MM.1S (cell line): ENCODE measurements around the gene THRAP3.
A peak's percentile ranks its signal among the peaks of the same experiment; 100 is the strongest.

Source experiments
- EZH2phosphoT487 ChIP-seq: fragments of 300-600 bp; sonication (generic); IDR thresholded peaks from 2 replicates; pipeline ENCODE4 v1.6.1; 2018; ENCODE audit warnings: antibody characterized with exemption, low read length
- TF ChIP-seq, protein P1 (sequence below): fragments of 300-600 bp; sonication (generic); IDR thresholded peaks from 2 replicates; pipeline ENCODE4 v1.5.1; 2016; ENCODE audit warnings: antibody characterized with exemption, low read length, mixed read lengths

DNA sequence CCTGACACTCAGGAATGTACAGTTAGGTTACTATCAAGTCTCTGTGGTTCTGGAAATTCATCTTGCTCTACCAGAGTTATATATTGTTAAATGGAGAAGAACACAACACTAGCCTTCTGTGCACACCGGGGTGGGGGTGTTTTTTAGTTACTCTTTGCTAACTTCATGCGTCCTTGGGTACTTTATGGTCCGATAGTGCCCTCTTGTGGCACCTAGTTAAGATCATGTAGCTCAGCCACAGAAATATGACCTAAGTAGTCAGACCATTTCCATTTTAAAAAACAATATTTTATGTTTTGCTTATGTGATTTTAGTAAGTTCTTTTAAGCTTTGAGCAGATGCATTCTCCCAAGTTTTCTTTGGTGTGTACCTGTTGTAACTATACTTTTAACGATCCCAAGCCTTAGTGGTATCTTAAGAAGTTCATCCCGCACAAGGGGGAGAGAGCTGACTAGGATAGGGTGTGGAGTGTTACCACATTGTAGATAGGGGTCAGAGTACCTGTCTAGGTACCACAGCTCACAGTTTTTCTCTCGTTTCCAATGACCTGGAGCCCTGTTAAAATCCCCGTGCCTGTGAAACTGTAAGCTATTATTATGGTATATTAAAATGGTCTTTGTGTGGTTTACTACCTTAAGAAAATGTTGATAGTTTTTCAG, 61.3 kb downstream of the THRAP3 start:
- TF ChIP-seq, protein P1, sequence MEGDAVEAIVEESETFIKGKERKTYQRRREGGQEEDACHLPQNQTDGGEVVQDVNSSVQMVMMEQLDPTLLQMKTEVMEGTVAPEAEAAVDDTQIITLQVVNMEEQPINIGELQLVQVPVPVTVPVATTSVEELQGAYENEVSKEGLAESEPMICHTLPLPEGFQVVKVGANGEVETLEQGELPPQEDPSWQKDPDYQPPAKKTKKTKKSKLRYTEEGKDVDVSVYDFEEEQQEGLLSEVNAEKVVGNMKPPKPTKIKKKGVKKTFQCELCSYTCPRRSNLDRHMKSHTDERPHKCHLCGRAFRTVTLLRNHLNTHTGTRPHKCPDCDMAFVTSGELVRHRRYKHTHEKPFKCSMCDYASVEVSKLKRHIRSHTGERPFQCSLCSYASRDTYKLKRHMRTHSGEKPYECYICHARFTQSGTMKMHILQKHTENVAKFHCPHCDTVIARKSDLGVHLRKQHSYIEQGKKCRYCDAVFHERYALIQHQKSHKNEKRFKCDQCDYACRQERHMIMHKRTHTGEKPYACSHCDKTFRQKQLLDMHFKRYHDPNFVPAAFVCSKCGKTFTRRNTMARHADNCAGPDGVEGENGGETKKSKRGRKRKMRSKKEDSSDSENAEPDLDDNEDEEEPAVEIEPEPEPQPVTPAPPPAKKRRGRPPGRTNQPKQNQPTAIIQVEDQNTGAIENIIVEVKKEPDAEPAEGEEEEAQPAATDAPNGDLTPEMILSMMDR: peak; percentile 75
- no peak for TF ChIP-seq EZH2phosphoT487
